GM23338 (cell line): ENCODE results near the gene KCNK15. TPM values are rescaled to one million over a fixed set of nuclear protein-coding genes. Genes with fewer than 3 reads are reported as not detected.

Source experiments
- ATAC-seq: fragments of 200-7000 bp; cut with Tn5 transposase; 3 replicates; pipeline ENCODE4 v1.9.1; 2020
- DNase-seq: peaks from one replicate; pipeline ENCODE4 v3.0.0-alpha.2; 2015; ENCODE audit warnings: low spot score
- H2AFZ ChIP-seq: fragments of 200-600 bp; sonication (generic); 2 replicates; pipeline ENCODE4 v1.8.0; 2016; ENCODE audit warnings: antibody characterized with exemption, mild to moderate bottlenecking, moderate library complexity
- H3F3A ChIP-seq: fragments of 200-600 bp; sonication (generic); replicated peaks from 2 replicates; pipeline ENCODE4 v1.8.0; 2017; ENCODE audit warnings: antibody characterized with exemption, mixed run types, low read depth
- H3K27ac ChIP-seq: fragments of 200-600 bp; sonication (generic); 2 replicates; pipeline ENCODE4 v1.6.1; 2016; ENCODE audit warnings: low read depth
- H3K27me3 ChIP-seq: fragments of 200-600 bp; sonication (generic); 2 replicates; pipeline ENCODE4 v1.8.0; 2016; ENCODE audit warnings: mild to moderate bottlenecking, mixed run types, moderate library complexity; ENCODE audit not compliant: insufficient read depth
- H3K36me3 ChIP-seq: fragments of 200-600 bp; sonication (generic); 2 replicates; pipeline ENCODE4 v1.8.0; 2016; ENCODE audit warnings: mild to moderate bottlenecking; ENCODE audit not compliant: insufficient read depth
- H3K4me1 ChIP-seq: fragments of 200-600 bp; sonication (generic); 2 replicates; pipeline ENCODE4 v1.8.0; 2016; ENCODE audit warnings: mild to moderate bottlenecking, moderate library complexity; ENCODE audit not compliant: insufficient read depth
- H3K4me2 ChIP-seq: fragments of 200-600 bp; sonication (generic); 2 replicates; pipeline ENCODE4 v1.7.1; 2017; ENCODE audit warnings: mixed run types
- H3K4me3 ChIP-seq: fragments of 200-600 bp; sonication (generic); 2 replicates; pipeline ENCODE4 v1.6.1; 2016; ENCODE audit warnings: mixed run types
- H3K79me2 ChIP-seq: fragments of 200-600 bp; sonication (generic); replicated peaks from 2 replicates; pipeline ENCODE4 v1.8.0; 2017; ENCODE audit warnings: mild to moderate bottlenecking; ENCODE audit not compliant: insufficient read depth
- H3K9me2 ChIP-seq: fragments of 200-600 bp; sonication (generic); 2 replicates; pipeline ENCODE4 v1.8.0; 2017; ENCODE audit not compliant: insufficient read depth
- H4K20me1 ChIP-seq: fragments of 200-600 bp; sonication (generic); replicated peaks from 2 replicates; pipeline ENCODE4 v1.8.0; 2017; ENCODE audit warnings: mild to moderate bottlenecking; ENCODE audit not compliant: insufficient read depth
- H3K27ac Mint-ChIP-seq: 2 replicates; pipeline ENCODE4 v1.8.0; 2020; ENCODE audit warnings: inconsistent platforms, mild to moderate bottlenecking, moderate library complexity, mixed read lengths
- H3K27me3 Mint-ChIP-seq: 3 replicates; pipeline ENCODE4 v1.8.0; 2022; ENCODE audit warnings: low read depth, mild to moderate bottlenecking, moderate library complexity, mixed read lengths, inconsistent platforms; ENCODE audit not compliant: insufficient read depth, poor library complexity
- H3K36me3 Mint-ChIP-seq: 3 replicates; pipeline ENCODE4 v1.8.0; 2021; ENCODE audit warnings: low read depth, mild to moderate bottlenecking, inconsistent platforms, moderate library complexity, mixed read lengths
- H3K4me1 Mint-ChIP-seq: 3 replicates; pipeline ENCODE4 v1.8.0; 2020; ENCODE audit warnings: mild to moderate bottlenecking, inconsistent platforms, mixed read lengths
- H3K4me3 Mint-ChIP-seq: 3 replicates; pipeline ENCODE4 v1.8.0; 2021; ENCODE audit warnings: moderate library complexity, mild to moderate bottlenecking, inconsistent platforms, mixed read lengths
- H3K9me3 Mint-ChIP-seq: 3 replicates; pipeline ENCODE4 v1.8.0; 2020; ENCODE audit warnings: moderate library complexity, mild to moderate bottlenecking, inconsistent platforms, mixed read lengths
- CREB1 ChIP-seq: fragments of 250-450 bp; sonication (Bioruptor Pico); IDR thresholded peaks from 2 replicates; pipeline ENCODE4 v1.5.0; 2020; ENCODE audit warnings: low read depth, mild to moderate bottlenecking, moderate library complexity
- CTCF ChIP-seq, 2 experiments: fragments of 200-600 bp in 1 of 2; sonication (generic) in 1 of 2; conservative IDR thresholded peaks; 2 replicates each; pipeline versions ENCODE4 v1.5.1 to v1.6.1; 2016 to 2017; ENCODE audit warnings: antibody characterized with exemption in 2 of 2, low read depth in 2 of 2, mild to moderate bottlenecking in 2 of 2, moderate library complexity in 1 of 2
- EZH2 ChIP-seq: fragments of 200-600 bp; sonication (generic); IDR thresholded peaks from one replicate; pipeline ENCODE4 v1.8.0; 2017; ENCODE audit warnings: antibody characterized with exemption, mild to moderate bottlenecking, low read depth; ENCODE audit not compliant: unreplicated experiment
- EZH2phosphoT487 ChIP-seq: fragments of 200-600 bp; sonication (generic); IDR thresholded peaks from one replicate; pipeline ENCODE4 v1.8.1; 2018; ENCODE audit warnings: antibody characterized with exemption; ENCODE audit not compliant: unreplicated experiment
- JUNB ChIP-seq: IDR thresholded peaks from one replicate; pipeline ENCODE4 v1.6.1; 2016; ENCODE audit warnings: antibody characterized with exemption; ENCODE audit not compliant: unreplicated experiment
- NANOG ChIP-seq: IDR thresholded peaks from 2 replicates; pipeline ENCODE4 v1.6.1; 2016; ENCODE audit warnings: antibody characterized with exemption, borderline replicate concordance
- POLR2AphosphoS5 ChIP-seq: IDR thresholded peaks from 2 replicates; pipeline ENCODE4 v1.6.1; 2016; ENCODE audit warnings: antibody characterized with exemption, low read depth
- STAT1 ChIP-seq: IDR thresholded peaks from one replicate; pipeline ENCODE4 v1.6.1; 2016; ENCODE audit warnings: antibody characterized with exemption; ENCODE audit not compliant: unreplicated experiment
- ZNF114 ChIP-seq: fragments of 250-450 bp; sonication (Bioruptor Pico); IDR thresholded peaks from 2 replicates; pipeline ENCODE4 v1.5.0; 2020; ENCODE audit warnings: mild to moderate bottlenecking, moderate library complexity
- ZNF331 ChIP-seq: fragments of 250-450 bp; sonication (Bioruptor Pico); IDR thresholded peaks from 2 replicates; pipeline ENCODE4 v1.5.0; 2020; ENCODE audit warnings: low read depth, mild to moderate bottlenecking, moderate library complexity
- polyA plus RNA-seq: library from polyadenylated mRNA; unstranded; fragments of >200 nt; fragmentation: Nextera tagmentation; extraction: Ambion mirVana; gene quantifications from 2 replicates; pipeline ENCODE4 v1.2.1, GENCODE V29; 2016
- total RNA-seq: library from RNA; depleted of rRNA; stranded (reverse); fragments of >200 nt; shearing (Covaris generic); gene quantifications from 2 replicates; pipeline ENCODE4 v1.2.3, GENCODE V29; 2014
- TF ChIP-seq, protein P1 (sequence below): IDR thresholded peaks from one replicate; pipeline ENCODE4 v1.6.1; 2018; ENCODE audit warnings: antibody characterized with exemption; ENCODE audit not compliant: unreplicated experiment
- TF ChIP-seq, protein P2 (sequence below): IDR thresholded peaks from 2 replicates; pipeline ENCODE4 v1.6.1; 2016; ENCODE audit warnings: antibody characterized with exemption
- TF ChIP-seq, protein P3 (sequence below): fragments of 250-450 bp; sonication (Bioruptor Pico); IDR thresholded peaks from 2 replicates; pipeline ENCODE4 v1.5.0; 2020; ENCODE audit warnings: mild to moderate bottlenecking, moderate library complexity

Gene KCNK15
- total and polyA plus RNA-seq, 2 experiments from 2014 or later: 0.63 to 3.3 TPM

- TF ChIP-seq, protein P1, sequence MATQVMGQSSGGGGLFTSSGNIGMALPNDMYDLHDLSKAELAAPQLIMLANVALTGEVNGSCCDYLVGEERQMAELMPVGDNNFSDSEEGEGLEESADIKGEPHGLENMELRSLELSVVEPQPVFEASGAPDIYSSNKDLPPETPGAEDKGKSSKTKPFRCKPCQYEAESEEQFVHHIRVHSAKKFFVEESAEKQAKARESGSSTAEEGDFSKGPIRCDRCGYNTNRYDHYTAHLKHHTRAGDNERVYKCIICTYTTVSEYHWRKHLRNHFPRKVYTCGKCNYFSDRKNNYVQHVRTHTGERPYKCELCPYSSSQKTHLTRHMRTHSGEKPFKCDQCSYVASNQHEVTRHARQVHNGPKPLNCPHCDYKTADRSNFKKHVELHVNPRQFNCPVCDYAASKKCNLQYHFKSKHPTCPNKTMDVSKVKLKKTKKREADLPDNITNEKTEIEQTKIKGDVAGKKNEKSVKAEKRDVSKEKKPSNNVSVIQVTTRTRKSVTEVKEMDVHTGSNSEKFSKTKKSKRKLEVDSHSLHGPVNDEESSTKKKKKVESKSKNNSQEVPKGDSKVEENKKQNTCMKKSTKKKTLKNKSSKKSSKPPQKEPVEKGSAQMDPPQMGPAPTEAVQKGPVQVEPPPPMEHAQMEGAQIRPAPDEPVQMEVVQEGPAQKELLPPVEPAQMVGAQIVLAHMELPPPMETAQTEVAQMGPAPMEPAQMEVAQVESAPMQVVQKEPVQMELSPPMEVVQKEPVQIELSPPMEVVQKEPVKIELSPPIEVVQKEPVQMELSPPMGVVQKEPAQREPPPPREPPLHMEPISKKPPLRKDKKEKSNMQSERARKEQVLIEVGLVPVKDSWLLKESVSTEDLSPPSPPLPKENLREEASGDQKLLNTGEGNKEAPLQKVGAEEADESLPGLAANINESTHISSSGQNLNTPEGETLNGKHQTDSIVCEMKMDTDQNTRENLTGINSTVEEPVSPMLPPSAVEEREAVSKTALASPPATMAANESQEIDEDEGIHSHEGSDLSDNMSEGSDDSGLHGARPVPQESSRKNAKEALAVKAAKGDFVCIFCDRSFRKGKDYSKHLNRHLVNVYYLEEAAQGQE: no peak
Measured at GRCh38 chr20:44765091-44765490, 19.4 kb downstream of the KCNK15 start (continued).

- H3K27me3 Mint-ChIP-seq: no peaks in the 10 kb centered on the region
- Histone ChIP-seq H3K36me3 (no peaks in the 10 kb centered on the region), H2AFZ (no peak overlapping the region), H3F3A (no peaks in the 10 kb centered on the region), H3K4me1 (no peaks in the 10 kb centered on the region), H4K20me1 (no peaks in the 10 kb centered on the region), H3K9me2 (no peaks in the 10 kb centered on the region), H3K27ac (no peak overlapping the region), H3K79me2 (no peaks in the 10 kb centered on the region), H3K27me3 (no peaks in the 10 kb centered on the region), H3K4me2 (no peak overlapping the region), H3K4me3 (no peak overlapping the region)
- DNase-seq (no peak), ATAC-seq (no peak)
- H3K27ac Mint-ChIP-seq: no peak overlapping the region
- peaks cover 4% of the 10 kb centered on the region; the same call in 2 of the 3 replicates for H3K4me1 Mint-ChIP-seq
- peaks cover 3% of the 10 kb centered on the region; the same call in 1 of the 3 replicates for H3K36me3 Mint-ChIP-seq
- H3K4me3 Mint-ChIP-seq: no peak overlapping the region; the same call in 2 of the 3 replicates
- no peaks in the 10 kb centered on the region for H3K9me3 Mint-ChIP-seq
- no peak for TF ChIP-seq JUNB
- no peak for TF ChIP-seq NANOG
- TF ChIP-seq, protein P2, sequence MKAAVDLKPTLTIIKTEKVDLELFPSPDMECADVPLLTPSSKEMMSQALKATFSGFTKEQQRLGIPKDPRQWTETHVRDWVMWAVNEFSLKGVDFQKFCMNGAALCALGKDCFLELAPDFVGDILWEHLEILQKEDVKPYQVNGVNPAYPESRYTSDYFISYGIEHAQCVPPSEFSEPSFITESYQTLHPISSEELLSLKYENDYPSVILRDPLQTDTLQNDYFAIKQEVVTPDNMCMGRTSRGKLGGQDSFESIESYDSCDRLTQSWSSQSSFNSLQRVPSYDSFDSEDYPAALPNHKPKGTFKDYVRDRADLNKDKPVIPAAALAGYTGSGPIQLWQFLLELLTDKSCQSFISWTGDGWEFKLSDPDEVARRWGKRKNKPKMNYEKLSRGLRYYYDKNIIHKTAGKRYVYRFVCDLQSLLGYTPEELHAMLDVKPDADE: no peak
- no peak for TF ChIP-seq ZNF114 (CRISPR knock-in tag)
- TF ChIP-seq CTCF (conservative IDR thresholded peaks at IDR 0.05; ENCODE audit: low read depth in 2 of 2): no peak
- no peak for TF ChIP-seq EZH2phosphoT487
- no peak for TF ChIP-seq CREB1
- no peak for TF ChIP-seq EZH2
- no peak for TF ChIP-seq POLR2AphosphoS5
- TF ChIP-seq, protein P3, sequence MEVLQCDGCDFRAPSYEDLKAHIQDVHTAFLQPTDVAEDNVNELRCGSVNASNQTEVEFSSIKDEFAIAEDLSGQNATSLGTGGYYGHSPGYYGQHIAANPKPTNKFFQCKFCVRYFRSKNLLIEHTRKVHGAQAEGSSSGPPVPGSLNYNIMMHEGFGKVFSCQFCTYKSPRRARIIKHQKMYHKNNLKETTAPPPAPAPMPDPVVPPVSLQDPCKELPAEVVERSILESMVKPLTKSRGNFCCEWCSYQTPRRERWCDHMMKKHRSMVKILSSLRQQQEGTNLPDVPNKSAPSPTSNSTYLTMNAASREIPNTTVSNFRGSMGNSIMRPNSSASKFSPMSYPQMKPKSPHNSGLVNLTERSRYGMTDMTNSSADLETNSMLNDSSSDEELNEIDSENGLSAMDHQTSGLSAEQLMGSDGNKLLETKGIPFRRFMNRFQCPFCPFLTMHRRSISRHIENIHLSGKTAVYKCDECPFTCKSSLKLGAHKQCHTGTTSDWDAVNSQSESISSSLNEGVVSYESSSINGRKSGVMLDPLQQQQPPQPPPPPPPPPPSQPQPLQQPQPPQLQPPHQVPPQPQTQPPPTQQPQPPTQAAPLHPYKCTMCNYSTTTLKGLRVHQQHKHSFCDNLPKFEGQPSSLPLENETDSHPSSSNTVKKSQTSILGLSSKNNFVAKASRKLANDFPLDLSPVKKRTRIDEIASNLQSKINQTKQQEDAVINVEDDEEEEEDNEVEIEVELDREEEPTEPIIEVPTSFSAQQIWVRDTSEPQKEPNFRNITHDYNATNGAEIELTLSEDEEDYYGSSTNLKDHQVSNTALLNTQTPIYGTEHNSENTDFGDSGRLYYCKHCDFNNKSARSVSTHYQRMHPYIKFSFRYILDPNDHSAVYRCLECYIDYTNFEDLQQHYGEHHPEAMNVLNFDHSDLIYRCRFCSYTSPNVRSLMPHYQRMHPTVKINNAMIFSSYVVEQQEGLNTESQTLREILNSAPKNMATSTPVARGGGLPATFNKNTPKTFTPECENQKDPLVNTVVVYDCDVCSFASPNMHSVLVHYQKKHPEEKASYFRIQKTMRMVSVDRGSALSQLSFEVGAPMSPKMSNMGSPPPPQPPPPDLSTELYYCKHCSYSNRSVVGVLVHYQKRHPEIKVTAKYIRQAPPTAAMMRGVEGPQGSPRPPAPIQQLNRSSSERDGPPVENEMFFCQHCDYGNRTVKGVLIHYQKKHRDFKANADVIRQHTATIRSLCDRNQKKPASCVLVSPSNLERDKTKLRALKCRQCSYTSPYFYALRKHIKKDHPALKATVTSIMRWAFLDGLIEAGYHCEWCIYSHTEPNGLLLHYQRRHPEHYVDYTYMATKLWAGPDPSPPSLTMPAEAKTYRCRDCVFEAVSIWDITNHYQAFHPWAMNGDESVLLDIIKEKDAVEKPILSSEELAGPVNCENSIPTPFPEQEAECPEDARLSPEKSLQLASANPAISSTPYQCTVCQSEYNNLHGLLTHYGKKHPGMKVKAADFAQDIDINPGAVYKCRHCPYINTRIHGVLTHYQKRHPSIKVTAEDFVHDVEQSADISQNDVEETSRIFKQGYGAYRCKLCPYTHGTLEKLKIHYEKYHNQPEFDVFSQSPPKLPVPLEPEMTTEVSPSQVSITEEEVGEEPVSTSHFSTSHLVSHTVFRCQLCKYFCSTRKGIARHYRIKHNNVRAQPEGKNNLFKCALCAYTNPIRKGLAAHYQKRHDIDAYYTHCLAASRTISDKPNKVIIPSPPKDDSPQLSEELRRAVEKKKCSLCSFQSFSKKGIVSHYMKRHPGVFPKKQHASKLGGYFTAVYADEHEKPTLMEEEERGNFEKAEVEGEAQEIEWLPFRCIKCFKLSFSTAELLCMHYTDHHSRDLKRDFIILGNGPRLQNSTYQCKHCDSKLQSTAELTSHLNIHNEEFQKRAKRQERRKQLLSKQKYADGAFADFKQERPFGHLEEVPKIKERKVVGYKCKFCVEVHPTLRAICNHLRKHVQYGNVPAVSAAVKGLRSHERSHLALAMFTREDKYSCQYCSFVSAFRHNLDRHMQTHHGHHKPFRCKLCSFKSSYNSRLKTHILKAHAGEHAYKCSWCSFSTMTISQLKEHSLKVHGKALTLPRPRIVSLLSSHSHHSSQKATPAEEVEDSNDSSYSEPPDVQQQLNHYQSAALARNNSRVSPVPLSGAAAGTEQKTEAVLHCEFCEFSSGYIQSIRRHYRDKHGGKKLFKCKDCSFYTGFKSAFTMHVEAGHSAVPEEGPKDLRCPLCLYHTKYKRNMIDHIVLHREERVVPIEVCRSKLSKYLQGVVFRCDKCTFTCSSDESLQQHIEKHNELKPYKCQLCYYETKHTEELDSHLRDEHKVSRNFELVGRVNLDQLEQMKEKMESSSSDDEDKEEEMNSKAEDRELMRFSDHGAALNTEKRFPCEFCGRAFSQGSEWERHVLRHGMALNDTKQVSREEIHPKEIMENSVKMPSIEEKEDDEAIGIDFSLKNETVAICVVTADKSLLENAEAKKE (CRISPR knock-in tag): no peak
- TF ChIP-seq STAT1: no peak
- no peak for TF ChIP-seq ZNF331 (CRISPR knock-in tag)
Measured at GRCh38 chr20:44765701-44766347, 20.2 kb downstream of the KCNK15 start.
